PFSK-1 (cell line): Measurements from ENCODE around the gene B3GNT8.

Experiments used
- FOXP2 ChIP-seq: optimal IDR thresholded peaks from 2 replicates; pipeline ENCODE3; 2011; ENCODE audit warnings: borderline replicate concordance, control low read depth, inconsistent platforms; ENCODE audit not compliant: insufficient read depth; ENCODE audit errors: extremely low read length, extremely low read depth
- POLR2AphosphoS5 ChIP-seq: IDR thresholded peaks from 2 replicates; pipeline ENCODE4 v1.6.1; 2012; ENCODE audit warnings: low read depth, mild to moderate bottlenecking, control low read depth, low read length, moderate library complexity
- REST ChIP-seq, 2 experiments: IDR thresholded peaks; 2 replicates each; pipeline versions ENCODE4 v1.6.1 to v1.8.0; 2011 to 2012; ENCODE audit warnings: low read depth in 2 of 2, low read length in 2 of 2, control low read depth in 1 of 2, inconsistent platforms in 1 of 2, mild to moderate bottlenecking in 1 of 2, moderate library complexity in 1 of 2; ENCODE audit not compliant: insufficient read depth in 1 of 2
- SIN3A ChIP-seq: IDR thresholded peaks from 2 replicates; pipeline ENCODE4 v1.6.1; 2012; ENCODE audit warnings: mild to moderate bottlenecking, low read length, moderate library complexity, borderline replicate concordance; ENCODE audit not compliant: insufficient read depth
- TAF1 ChIP-seq: IDR thresholded peaks from 2 replicates; pipeline ENCODE4 v1.6.1; 2012; ENCODE audit warnings: low read length, control low read depth, borderline replicate concordance; ENCODE audit not compliant: insufficient read depth

GRCh38 chr19:41443813-41444455, 16.8 kb upstream of the B3GNT8 start:
- TF ChIP-seq REST (IDR thresholded peaks at IDR 0.05; ENCODE audit: insufficient read depth in 1 of 2, low read depth in 2 of 2, low read length in 2 of 2) (no peak), POLR2AphosphoS5 (no peak), TAF1 (no peak), FOXP2 (no peak), SIN3A (no peak)
